H9 (cell line): ENCODE data around the gene ADRA2A. TPM values are rescaled to one million over a fixed set of nuclear protein-coding genes. Genes with fewer than 3 reads are reported as not detected.
A peak's percentile ranks its signal among the peaks of the same experiment; 100 is the strongest.

Experiments
- DNase-seq: peaks from one replicate; pipeline ENCODE4 v3.0.0-alpha.2; 2017
- H2AFZ ChIP-seq: one replicate; pipeline ENCODE4 v1.6.1; 2013; ENCODE audit warnings: mild to moderate bottlenecking, low read length, control low read depth, moderate library complexity
- H2AK5ac ChIP-seq: 2 replicates; pipeline ENCODE4 v1.6.1; 2013; ENCODE audit warnings: low read length, control low read depth, mixed read lengths; ENCODE audit not compliant: insufficient read length
- H2BK120ac ChIP-seq: one replicate; pipeline ENCODE4 v1.6.1; 2013; ENCODE audit warnings: low read depth, mild to moderate bottlenecking, low read length, control low read depth, inconsistent platforms; ENCODE audit not compliant: poor library complexity, severe bottlenecking
- H2BK12ac ChIP-seq: 2 replicates; pipeline ENCODE4 v1.6.1; 2013; ENCODE audit warnings: low read length, control low read depth, mixed read lengths, low read depth; ENCODE audit not compliant: insufficient read length
- H2BK15ac ChIP-seq: 2 replicates; pipeline ENCODE4 v1.6.1; 2013; ENCODE audit warnings: low read depth, low read length, control low read depth
- H2BK20ac ChIP-seq: one replicate; pipeline ENCODE4 v1.6.1; 2013; ENCODE audit warnings: low read depth, mild to moderate bottlenecking, low read length, control low read depth, inconsistent platforms; ENCODE audit not compliant: poor library complexity, severe bottlenecking
- H2BK5ac ChIP-seq: 2 replicates; pipeline ENCODE4 v1.6.1; 2013; ENCODE audit warnings: low read length, control low read depth, mixed read lengths; ENCODE audit not compliant: insufficient read length
- H3K14ac ChIP-seq: 2 replicates; pipeline ENCODE4 v1.6.1; 2013; ENCODE audit warnings: low read length, control low read depth; ENCODE audit not compliant: insufficient read depth
- H3K18ac ChIP-seq: 2 replicates; pipeline ENCODE4 v1.6.1; 2013; ENCODE audit warnings: low read depth, mild to moderate bottlenecking, mixed read lengths, low read length, control low read depth; ENCODE audit not compliant: insufficient read length
- H3K23ac ChIP-seq: 2 replicates; pipeline ENCODE4 v1.6.1; 2013; ENCODE audit warnings: low read length, control low read depth, mixed read lengths, low read depth; ENCODE audit not compliant: insufficient read length
- H3K23me2 ChIP-seq: 2 replicates; pipeline ENCODE4 v1.6.1; 2013; ENCODE audit warnings: low read depth, mild to moderate bottlenecking, mixed read lengths, low read length, control low read depth; ENCODE audit not compliant: insufficient read length, poor library complexity, severe bottlenecking
- H3K27ac ChIP-seq: 2 replicates; pipeline ENCODE4 v1.5.1; 2013; ENCODE audit warnings: low read length, control low read depth, mixed read lengths, low read depth; ENCODE audit not compliant: insufficient read length
- H3K27me3 ChIP-seq: 2 replicates; pipeline ENCODE4 v1.6.1; 2013; ENCODE audit warnings: low read length, control low read depth, inconsistent platforms; ENCODE audit not compliant: insufficient read depth
- H3K4ac ChIP-seq: 2 replicates; pipeline ENCODE4 v1.6.1; 2013; ENCODE audit warnings: low read depth, mild to moderate bottlenecking, control low read depth, inconsistent platforms, low read length, moderate library complexity
- H3K4me1 ChIP-seq: 2 replicates; pipeline ENCODE4 v1.6.1; 2013; ENCODE audit warnings: low read length, control low read depth, inconsistent platforms; ENCODE audit not compliant: insufficient read depth
- H3K4me2 ChIP-seq: 2 replicates; pipeline ENCODE4 v1.6.1; 2013; ENCODE audit warnings: low read length, control low read depth, mixed read lengths; ENCODE audit not compliant: insufficient read length, insufficient read depth
- H3K56ac ChIP-seq: 2 replicates; pipeline ENCODE4 v1.6.1; 2013; ENCODE audit warnings: low read depth, mild to moderate bottlenecking, mixed read lengths, low read length, control low read depth; ENCODE audit not compliant: insufficient read length
- H3K79me1 ChIP-seq: 2 replicates; pipeline ENCODE4 v1.6.1; 2013; ENCODE audit warnings: low read depth, mild to moderate bottlenecking, moderate library complexity, low read length, control low read depth, inconsistent platforms; ENCODE audit not compliant: insufficient read depth, poor library complexity, severe bottlenecking
- H3K79me2 ChIP-seq: 2 replicates; pipeline ENCODE4 v1.6.1; 2013; ENCODE audit warnings: low read length, control low read depth, inconsistent platforms; ENCODE audit not compliant: insufficient read depth
- H3K9ac ChIP-seq: 2 replicates; pipeline ENCODE4 v1.6.1; 2013; ENCODE audit warnings: low read length, control low read depth, mixed read lengths; ENCODE audit not compliant: insufficient read length; ENCODE audit errors: extremely low read depth
- H3K9me3 ChIP-seq: one replicate; pipeline ENCODE4 v1.6.1; 2013; ENCODE audit warnings: low read depth, low read length, inconsistent platforms; ENCODE audit not compliant: control insufficient read depth
- H3T11ph ChIP-seq: one replicate; pipeline ENCODE4 v1.6.1; 2013; ENCODE audit warnings: mild to moderate bottlenecking, low read length, control low read depth, inconsistent platforms
- H4K20me1 ChIP-seq: one replicate; pipeline ENCODE4 v1.6.1; 2013; ENCODE audit not compliant: control insufficient read depth, insufficient read length, insufficient read depth
- H4K5ac ChIP-seq: 2 replicates; pipeline ENCODE4 v1.6.1; 2013; ENCODE audit warnings: low read depth, mild to moderate bottlenecking, mixed read lengths, low read length, control low read depth; ENCODE audit not compliant: insufficient read length
- H4K8ac ChIP-seq: replicated peaks from 2 replicates; pipeline ENCODE4 v1.6.1; 2013; ENCODE audit warnings: low read length, control low read depth, mixed read lengths, low read depth; ENCODE audit not compliant: insufficient read length
- H4K91ac ChIP-seq: 2 replicates; pipeline ENCODE4 v1.6.1; 2013; ENCODE audit warnings: low read depth, mild to moderate bottlenecking, moderate library complexity, mixed read lengths, low read length, control low read depth; ENCODE audit not compliant: insufficient read length
- H3K27ac Mint-ChIP-seq, 3 experiments: 2 replicates in 2 of 3; 3 replicates in 1 of 3; pipeline ENCODE4 v1.8.0; 2020 to 2021; ENCODE audit warnings: mixed read lengths in 3 of 3, mild to moderate bottlenecking in 1 of 3, moderate library complexity in 1 of 3
- H3K27me3 Mint-ChIP-seq: 2 replicates; pipeline ENCODE4 v1.8.0; 2021; ENCODE audit warnings: low read depth, mild to moderate bottlenecking, moderate library complexity, mixed read lengths
- H3K36me3 Mint-ChIP-seq, 3 experiments: 2 replicates in 2 of 3; 3 replicates in 1 of 3; pipeline ENCODE4 v1.8.0; 2020 to 2021; ENCODE audit warnings: low read depth in 3 of 3, mixed read lengths in 3 of 3; ENCODE audit not compliant: insufficient read depth in 1 of 3
- H3K4me1 Mint-ChIP-seq, 2 experiments: 2 replicates each; pipeline ENCODE4 v1.8.0; 2020; ENCODE audit warnings: mixed read lengths in 2 of 2
- H3K4me3 Mint-ChIP-seq, 2 experiments: 2 replicates in 1 of 2; 3 replicates in 1 of 2; pipeline ENCODE4 v1.8.0; 2020 to 2021; ENCODE audit warnings: mild to moderate bottlenecking in 2 of 2, mixed read lengths in 2 of 2, moderate library complexity in 1 of 2
- H3K9me3 Mint-ChIP-seq, 2 experiments: 2 replicates in 1 of 2; 3 replicates in 1 of 2; pipeline ENCODE4 v1.8.0; 2020; ENCODE audit warnings: mild to moderate bottlenecking in 2 of 2, mixed read lengths in 2 of 2, moderate library complexity in 1 of 2
- WGBS: extraction: QIAGEN DNeasy Blood & Tissue Kit; methylation state at CpG from one replicate; pipeline ENCODE4 v1.1.7; 2013; ENCODE audit warnings: missing lambda C conversion rate, low lambda C conversion rate, mixed read lengths; ENCODE audit not compliant: insufficient read length; ENCODE audit errors: extremely low coverage; 5-methylcytosine and 5-hydroxymethylcytosine counted together
- total RNA-seq: library from RNA; stranded (reverse); gene quantifications from 2 replicates; pipeline ENCODE4 v1.2.1, GENCODE V29; 2021
- TF ChIP-seq, protein P1 (sequence below): fragments of 200-600 bp; sonication (generic); conservative IDR thresholded peaks from 3 replicates; pipeline ENCODE4 v1.8.0; 2021; ENCODE audit warnings: antibody characterized with exemption, mild to moderate bottlenecking

Gene ADRA2A
- total RNA-seq, 1 experiment from 2014 or later: 1.4 TPM

DNA sequence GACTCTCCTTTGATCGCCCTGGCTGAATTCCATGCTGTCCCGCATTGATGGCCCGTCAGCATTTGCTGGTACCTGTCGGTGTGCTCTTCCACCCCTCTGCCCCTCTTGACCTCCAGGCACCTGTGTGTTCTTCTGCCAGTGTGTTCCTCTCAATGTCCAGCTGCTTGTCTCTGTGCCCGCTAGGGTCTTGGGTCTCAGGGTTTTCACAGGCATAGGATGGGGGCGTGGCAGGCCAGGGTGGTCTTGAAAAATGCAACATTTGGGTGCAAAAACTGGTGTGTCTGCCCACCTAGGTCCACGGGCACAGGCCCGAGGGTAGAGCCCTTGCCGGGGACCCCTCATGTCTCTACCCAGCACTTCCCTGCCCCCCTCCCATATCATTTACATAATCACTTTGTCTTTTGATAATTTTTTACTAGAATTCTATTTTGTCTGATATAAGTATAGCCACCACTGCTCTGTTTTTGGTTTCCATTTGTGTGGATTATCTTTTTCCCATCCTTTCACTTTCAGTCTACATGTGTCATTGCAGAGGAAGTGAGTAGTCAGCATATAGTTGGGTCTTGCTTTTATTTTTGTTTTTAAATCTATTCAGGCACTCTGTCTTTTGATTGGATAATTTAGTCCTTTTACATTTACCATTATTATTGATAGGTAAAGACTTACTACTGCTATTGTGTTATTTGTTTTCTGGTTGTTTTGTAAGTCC is 46.6 kb upstream of the ADRA2A start:
- Histone ChIP-seq H3K4ac (no peak overlapping the region), H3T11ph (no peak overlapping the region), H3K23me2 (no peaks in the 10 kb centered on the region), H4K91ac (no peak overlapping the region), H2BK20ac (no peak overlapping the region), H3K79me2 (no peaks in the 10 kb centered on the region), H3K56ac (no peak overlapping the region), H2AFZ (no peak overlapping the region), H2BK120ac (no peak overlapping the region), H3K18ac (no peak overlapping the region), H2BK5ac (no peak overlapping the region), H4K5ac (no peak overlapping the region), H3K4me2 (no peak overlapping the region), H4K20me1 (no peaks in the 10 kb centered on the region), H3K27ac (no peak overlapping the region), H2BK12ac (no peak overlapping the region), H3K79me1 (no peaks in the 10 kb centered on the region), H3K9me3 (no peaks in the 10 kb centered on the region), H3K4me1 (no peaks in the 10 kb centered on the region), H3K14ac (no peak overlapping the region), H2AK5ac (no peak overlapping the region), H2BK15ac (no peak overlapping the region), H3K23ac (no peak overlapping the region), H3K9ac (no peak overlapping the region), H4K8ac (no peak overlapping the region), H3K27me3 (no peaks in the 10 kb centered on the region)
- Mint-ChIP-seq H3K27ac (peak overlapping the region in 1 of 3 experiments; percentile 19; a peak in 1 of 7 replicates), H3K36me3 (peaks cover 15 to 44% (median 25%) of the 10 kb centered on the region in 3 experiments), H3K27me3 (no peaks in the 10 kb centered on the region; the same call in 1 of the 2 replicates), H3K4me3 (no peak overlapping the region), H3K9me3 (peaks cover 22 to 25% of the 10 kb centered on the region in 2 experiments), H3K4me1 (no peaks in the 10 kb centered on the region)
- no peak for DNase-seq
- TF ChIP-seq, protein P1, sequence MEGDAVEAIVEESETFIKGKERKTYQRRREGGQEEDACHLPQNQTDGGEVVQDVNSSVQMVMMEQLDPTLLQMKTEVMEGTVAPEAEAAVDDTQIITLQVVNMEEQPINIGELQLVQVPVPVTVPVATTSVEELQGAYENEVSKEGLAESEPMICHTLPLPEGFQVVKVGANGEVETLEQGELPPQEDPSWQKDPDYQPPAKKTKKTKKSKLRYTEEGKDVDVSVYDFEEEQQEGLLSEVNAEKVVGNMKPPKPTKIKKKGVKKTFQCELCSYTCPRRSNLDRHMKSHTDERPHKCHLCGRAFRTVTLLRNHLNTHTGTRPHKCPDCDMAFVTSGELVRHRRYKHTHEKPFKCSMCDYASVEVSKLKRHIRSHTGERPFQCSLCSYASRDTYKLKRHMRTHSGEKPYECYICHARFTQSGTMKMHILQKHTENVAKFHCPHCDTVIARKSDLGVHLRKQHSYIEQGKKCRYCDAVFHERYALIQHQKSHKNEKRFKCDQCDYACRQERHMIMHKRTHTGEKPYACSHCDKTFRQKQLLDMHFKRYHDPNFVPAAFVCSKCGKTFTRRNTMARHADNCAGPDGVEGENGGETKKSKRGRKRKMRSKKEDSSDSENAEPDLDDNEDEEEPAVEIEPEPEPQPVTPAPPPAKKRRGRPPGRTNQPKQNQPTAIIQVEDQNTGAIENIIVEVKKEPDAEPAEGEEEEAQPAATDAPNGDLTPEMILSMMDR: no peak
- no CpG with 5 or more reads among the region's 9 CpGs for WGBS
